Measurements from ENCODE around the gene NARS2.

- no peak for TF ChIP-seq CTCF (conservative IDR thresholded peaks at IDR 0.05)
- TF ChIP-seq ZFX (IDR thresholded peaks at IDR 0.05), result no peak
Observed at GRCh38 chr11:78535027-78535426, 39.6 kb downstream of the NARS2 start.

Measured in C4-2B (cell line).